IgD-negative memory B cell (primary cell): ENCODE data around the gene ADTRP. TPM values are rescaled to one million over a fixed set of nuclear protein-coding genes. Genes with fewer than 3 reads are reported as not detected.

ENCODE experiments used
- H3K27ac Mint-ChIP-seq, 3 donors: one replicate each; pipeline ENCODE4 v1.8.0; 2020 to 2022; ENCODE audit warnings: mild to moderate bottlenecking in 3 of 3, mixed read lengths in 3 of 3, moderate library complexity in 1 of 3
- H3K27me3 Mint-ChIP-seq: one replicate; pipeline ENCODE4 v1.8.0; 2021; ENCODE audit warnings: mixed read lengths
- H3K36me3 Mint-ChIP-seq: one replicate; pipeline ENCODE4 v1.8.0; 2020; ENCODE audit warnings: mild to moderate bottlenecking, mixed read lengths
- H3K4me1 Mint-ChIP-seq, 3 donors: one replicate each; pipeline ENCODE4 v1.8.0; 2020 to 2022; ENCODE audit warnings: mixed read lengths in 3 of 3, mild to moderate bottlenecking in 1 of 3
- H3K4me3 Mint-ChIP-seq, 4 donors: one replicate each; pipeline ENCODE4 v1.8.0; 2020 to 2022; ENCODE audit warnings: mild to moderate bottlenecking in 4 of 4, mixed read lengths in 4 of 4, moderate library complexity in 3 of 4
- H3K9me3 Mint-ChIP-seq, 3 donors: one replicate each; pipeline ENCODE4 v1.8.0; 2020 to 2021; ENCODE audit warnings: mixed read lengths in 3 of 3, mild to moderate bottlenecking in 1 of 3
- polyA plus RNA-seq: library from polyadenylated mRNA; unstranded; fragments of 300-500 nt; fragmentation: Illumina TruSeq; gene quantifications from one replicate; pipeline ENCODE4 v1.2.3, GENCODE V29; 2021

The ADTRP gene
- 2.2 TPM for polyA plus RNA-seq

- no peak within 1 kb of the TSS for H3K27ac Mint-ChIP-seq
- peaks cover 0 to 2% (median 0%) of the 10 kb centered on the region in 3 donors for H3K9me3 Mint-ChIP-seq
- H3K36me3 Mint-ChIP-seq: no peaks in the 10 kb centered on the region
- no peak within 1 kb of the TSS for H3K4me3 Mint-ChIP-seq
- peaks cover 7% of the 10 kb centered on the region for H3K27me3 Mint-ChIP-seq
- peaks cover 2 to 4% (median 4%) of the 10 kb centered on the region in 3 donors for H3K4me1 Mint-ChIP-seq
These were observed at the start of gene ADTRP for GRCh38 chr6:11778648-11779328. TSS of gene ADTRP (minus strand) at chr6:11778803. CDS start at chr6:11778759, 44 bp downstream.

GRCh38 chr6:11826779-11827178, 48.2 kb upstream of the ADTRP start:
- Mint-ChIP-seq H3K4me3 (no peak overlapping the region), H3K4me1 (peaks cover 9 to 19% (median 18%) of the 10 kb centered on the region in 3 donors), H3K27me3 (peaks cover 6% of the 10 kb centered on the region), H3K36me3 (no peaks in the 10 kb centered on the region), H3K9me3 (no peaks in the 10 kb centered on the region), H3K27ac (no peak overlapping the region)

GRCh38 chr6:11824986-11825385, 46.4 kb upstream of the ADTRP start:
- H3K4me1 Mint-ChIP-seq: peaks cover 9 to 19% (median 13%) of the 10 kb centered on the region in 3 donors
- H3K27ac Mint-ChIP-seq: peak overlapping the region in 1 of 3 donors; percentile 12

GRCh38 chr6:11822346-11822745, 43.7 kb upstream of the ADTRP start:
- Mint-ChIP-seq H3K27ac (no peak overlapping the region), H3K4me1 (peaks cover 3 to 8% (median 5%) of the 10 kb centered on the region in 3 donors), H3K27me3 (peaks cover 10% of the 10 kb centered on the region), H3K9me3 (no peaks in the 10 kb centered on the region), H3K36me3 (no peaks in the 10 kb centered on the region), H3K4me3 (peak overlapping the region in 1 of 4 donors; percentile 25)

More at GRCh38 chr6:11824986-11825385, 46.4 kb upstream of the ADTRP start:
- Mint-ChIP-seq H3K27me3 (peaks cover 6% of the 10 kb centered on the region), H3K9me3 (no peaks in the 10 kb centered on the region), H3K4me3 (no peak overlapping the region), H3K36me3 (no peaks in the 10 kb centered on the region)

- Mint-ChIP-seq H3K36me3 (no peaks in the 10 kb centered on the region), H3K9me3 (no peaks in the 10 kb centered on the region), H3K4me3 (no peak overlapping the region), H3K4me1 (peaks cover 3 to 8% (median 5%) of the 10 kb centered on the region in 3 donors), H3K27ac (no peak overlapping the region), H3K27me3 (peaks cover 10% of the 10 kb centered on the region)
These were observed 43.2 kb upstream of the ADTRP start for GRCh38 chr6:11821781-11822180.

GRCh38 chr6:11820821-11821220, 42.2 kb upstream of the ADTRP start:
- Mint-ChIP-seq H3K9me3 (no peaks in the 10 kb centered on the region), H3K4me3 (no peak overlapping the region), H3K4me1 (peaks cover 3 to 8% (median 5%) of the 10 kb centered on the region in 3 donors), H3K36me3 (no peaks in the 10 kb centered on the region), H3K27me3 (peaks cover 10% of the 10 kb centered on the region), H3K27ac (no peak overlapping the region)

- Mint-ChIP-seq H3K4me3 (no peak overlapping the region), H3K4me1 (peaks cover 0 to 5% (median 3%) of the 10 kb centered on the region in 3 donors), H3K27ac (no peak overlapping the region), H3K27me3 (peaks cover 10% of the 10 kb centered on the region), H3K36me3 (no peaks in the 10 kb centered on the region), H3K9me3 (no peaks in the 10 kb centered on the region)
These were observed 40.9 kb upstream of the ADTRP start for GRCh38 chr6:11819486-11819885.

- Mint-ChIP-seq H3K4me3 (no peak overlapping the region), H3K36me3 (no peaks in the 10 kb centered on the region), H3K4me1 (no peaks in the 10 kb centered on the region), H3K27me3 (peaks cover 4% of the 10 kb centered on the region), H3K9me3 (no peaks in the 10 kb centered on the region), H3K27ac (no peak overlapping the region)
These were observed 36.6 kb upstream of the ADTRP start for GRCh38 chr6:11815231-11815630.

- H3K9me3 Mint-ChIP-seq: no peaks in the 10 kb centered on the region
- H3K27me3 Mint-ChIP-seq: peaks cover 4% of the 10 kb centered on the region
- no peaks in the 10 kb centered on the region for H3K4me1 Mint-ChIP-seq
- no peak overlapping the region for H3K27ac Mint-ChIP-seq
- H3K4me3 Mint-ChIP-seq: no peak overlapping the region
- no peaks in the 10 kb centered on the region for H3K36me3 Mint-ChIP-seq
These were observed 36.2 kb upstream of the ADTRP start for GRCh38 chr6:11814819-11815218.

- H3K36me3 Mint-ChIP-seq: no peaks in the 10 kb centered on the region
- H3K4me3 Mint-ChIP-seq: no peak overlapping the region
- no peaks in the 10 kb centered on the region for H3K9me3 Mint-ChIP-seq
- no peak overlapping the region for H3K27ac Mint-ChIP-seq
- no peaks in the 10 kb centered on the region for H3K4me1 Mint-ChIP-seq
- H3K27me3 Mint-ChIP-seq: peaks cover under 1% of the 10 kb centered on the region
These were observed 35.5 kb upstream of the ADTRP start for GRCh38 chr6:11814106-11814505.

- H3K36me3 Mint-ChIP-seq: no peaks in the 10 kb centered on the region
- H3K4me1 Mint-ChIP-seq: no peaks in the 10 kb centered on the region
- no peak overlapping the region for H3K4me3 Mint-ChIP-seq
- no peak overlapping the region for H3K27ac Mint-ChIP-seq
- no peaks in the 10 kb centered on the region for H3K27me3 Mint-ChIP-seq
- H3K9me3 Mint-ChIP-seq: no peaks in the 10 kb centered on the region
These were observed 35.0 kb upstream of the ADTRP start for GRCh38 chr6:11813606-11814005.

- H3K9me3 Mint-ChIP-seq: no peaks in the 10 kb centered on the region
- no peak overlapping the region for H3K27ac Mint-ChIP-seq
- H3K4me3 Mint-ChIP-seq: no peak overlapping the region
- no peaks in the 10 kb centered on the region for H3K36me3 Mint-ChIP-seq
- no peaks in the 10 kb centered on the region for H3K27me3 Mint-ChIP-seq
- no peaks in the 10 kb centered on the region for H3K4me1 Mint-ChIP-seq
These were observed 34.3 kb upstream of the ADTRP start for GRCh38 chr6:11812951-11813350.

- Mint-ChIP-seq H3K27ac (no peak overlapping the region), H3K9me3 (no peaks in the 10 kb centered on the region), H3K4me3 (no peak overlapping the region)
These were observed 33.8 kb upstream of the ADTRP start for GRCh38 chr6:11812439-11812838.

GRCh38 chr6:11811644-11812264, 33.2 kb upstream of the ADTRP start:
- no peaks in the 10 kb centered on the region for H3K4me1 Mint-ChIP-seq
- no peaks in the 10 kb centered on the region for H3K36me3 Mint-ChIP-seq
- no peak overlapping the region for H3K4me3 Mint-ChIP-seq
- no peak overlapping the region for H3K27ac Mint-ChIP-seq
- H3K9me3 Mint-ChIP-seq: no peaks in the 10 kb centered on the region
- H3K27me3 Mint-ChIP-seq: no peaks in the 10 kb centered on the region

More at GRCh38 chr6:11812439-11812838, 33.8 kb upstream of the ADTRP start:
- no peaks in the 10 kb centered on the region for H3K36me3 Mint-ChIP-seq
- H3K4me1 Mint-ChIP-seq: no peaks in the 10 kb centered on the region
- H3K27me3 Mint-ChIP-seq: no peaks in the 10 kb centered on the region

GRCh38 chr6:11810854-11811643, 32.4 kb upstream of the ADTRP start:
- H3K36me3 Mint-ChIP-seq: no peaks in the 10 kb centered on the region
- no peaks in the 10 kb centered on the region for H3K27me3 Mint-ChIP-seq
- H3K9me3 Mint-ChIP-seq: no peaks in the 10 kb centered on the region
- H3K4me1 Mint-ChIP-seq: no peaks in the 10 kb centered on the region
- H3K4me3 Mint-ChIP-seq: no peak overlapping the region
- no peak overlapping the region for H3K27ac Mint-ChIP-seq
